Liver (tissue), 9 donors: ENCODE results near the gene GPC1. TPM values are rescaled to one million over a fixed set of nuclear protein-coding genes. Genes with fewer than 3 reads are reported as not detected.

Experiments
- DNase-seq: peaks from one replicate; pipeline ENCODE4 v3.0.0-alpha.2; 2017; ENCODE audit warnings: low spot score
- H3K27ac ChIP-seq, 2 donors: one replicate each; pipeline ENCODE4 v1.7.0; 2013; ENCODE audit warnings: inconsistent platforms in 2 of 2, low read length in 2 of 2, control low read depth in 1 of 2, low read depth in 1 of 2, mild to moderate bottlenecking in 1 of 2
- H3K27me3 ChIP-seq, 4 donors: one replicate each; pipeline versions ENCODE4 v1.6.1 to v1.7.0; 2013; ENCODE audit warnings: low read length in 3 of 4, inconsistent platforms in 1 of 4, mild to moderate bottlenecking in 1 of 4, moderate library complexity in 1 of 4; ENCODE audit not compliant: control insufficient read depth in 4 of 4, insufficient read depth in 4 of 4
- H3K36me3 ChIP-seq, 4 donors: one replicate each; pipeline versions ENCODE4 v1.6.1 to v1.7.0; 2013; ENCODE audit warnings: low read length in 3 of 4, mild to moderate bottlenecking in 3 of 4, low read depth in 1 of 4, moderate library complexity in 1 of 4; ENCODE audit not compliant: control insufficient read depth in 4 of 4, insufficient read depth in 3 of 4
- H3K4me1 ChIP-seq, 4 donors: one replicate each; pipeline versions ENCODE4 v1.6.1 to v1.7.0; 2013; ENCODE audit warnings: low read length in 3 of 4, mild to moderate bottlenecking in 3 of 4, moderate library complexity in 1 of 4; ENCODE audit not compliant: control insufficient read depth in 4 of 4, insufficient read depth in 4 of 4
- H3K4me3 ChIP-seq, 3 donors: one replicate each; pipeline versions ENCODE4 v1.6.1 to v1.7.0; 2013; ENCODE audit warnings: low read length in 3 of 3, control low read depth in 1 of 3, low read depth in 1 of 3, mild to moderate bottlenecking in 1 of 3
- H3K9ac ChIP-seq, 2 donors: one replicate each; pipeline ENCODE4 v1.7.0; 2013; ENCODE audit warnings: low read length in 2 of 2, mild to moderate bottlenecking in 2 of 2, moderate library complexity in 2 of 2, control low read depth in 1 of 2, low read depth in 1 of 2
- H3K9me3 ChIP-seq, 4 donors: one replicate each; pipeline versions ENCODE4 v1.6.1 to v1.7.0; 2013; ENCODE audit warnings: low read length in 3 of 4; ENCODE audit not compliant: control insufficient read depth in 4 of 4
- EGR1 ChIP-seq, 2 donors: IDR thresholded peaks; 2 replicates each; pipeline ENCODE4 v1.6.1; 2016 to 2018; ENCODE audit warnings: antibody characterized with exemption in 2 of 2, low read depth in 2 of 2
- FOXA2 ChIP-seq: IDR thresholded peaks from 2 replicates; pipeline ENCODE4 v1.6.1; 2016; ENCODE audit warnings: antibody characterized with exemption
- GABPA ChIP-seq, 2 donors: IDR thresholded peaks in 1 of 2; conservative IDR thresholded peaks in 1 of 2; 2 replicates each; pipeline ENCODE4 v1.6.1; 2016; ENCODE audit warnings: antibody characterized with exemption in 2 of 2, mild to moderate bottlenecking in 1 of 2, moderate library complexity in 1 of 2
- HNF4G ChIP-seq: IDR thresholded peaks from 2 replicates; pipeline ENCODE4 v1.6.1; 2016; ENCODE audit warnings: antibody characterized with exemption
- JUND ChIP-seq, 2 donors: IDR thresholded peaks; 2 replicates each; pipeline ENCODE4 v1.6.1; 2016; ENCODE audit warnings: antibody characterized with exemption in 2 of 2
- NR2F2 ChIP-seq: IDR thresholded peaks from 2 replicates; pipeline ENCODE4 v1.6.1; 2016; ENCODE audit warnings: antibody characterized with exemption
- REST ChIP-seq: IDR thresholded peaks from 2 replicates; pipeline ENCODE4 v1.6.1; 2016; ENCODE audit warnings: antibody characterized with exemption, mild to moderate bottlenecking
- SP1 ChIP-seq: IDR thresholded peaks from 2 replicates; pipeline ENCODE4 v1.6.1; 2018; ENCODE audit warnings: antibody characterized with exemption, mild to moderate bottlenecking
- TAF1 ChIP-seq: conservative IDR thresholded peaks from 2 replicates; pipeline ENCODE4 v1.6.1; 2016; ENCODE audit warnings: antibody characterized with exemption, mild to moderate bottlenecking
- YY1 ChIP-seq: IDR thresholded peaks from 2 replicates; pipeline ENCODE4 v1.6.1; 2016; ENCODE audit warnings: antibody characterized with exemption, mild to moderate bottlenecking
- ZBTB33 ChIP-seq: IDR thresholded peaks from 2 replicates; pipeline ENCODE4 v1.6.1; 2016; ENCODE audit warnings: antibody characterized with exemption
- WGBS: extraction: QIAGEN DNeasy Blood & Tissue Kit; methylation state at CpG from one replicate; pipeline ENCODE4 v1.1.7; 2013; 5-methylcytosine and 5-hydroxymethylcytosine counted together
- polyA plus RNA-seq, 2 donors: library from polyadenylated mRNA; stranded (reverse) in 1 of 2; unstranded in 1 of 2; fragments of 200-250 nt in 1 of 2; fragments of >200 nt in 1 of 2; fragmentation: Nextera tagmentation in 1 of 2; extraction: Ambion mirVana in 1 of 2; gene quantifications; one replicate each; pipeline versions ENCODE4 v1.2.1 to v1.2.3, GENCODE V29; 2013 to 2015
- total RNA-seq, 2 donors: library from RNA; depleted of rRNA; stranded (reverse); fragments of >200 nt; gene quantifications; one replicate each; pipeline ENCODE4 v1.2.3, GENCODE V29; 2014
- TF ChIP-seq, protein P1 (sequence below): IDR thresholded peaks from 2 replicates; pipeline ENCODE4 v1.6.1; 2016; ENCODE audit warnings: antibody characterized with exemption
- TF ChIP-seq, protein P2 (sequence below): fragments of 150-350 bp; IDR thresholded peaks from 2 replicates; pipeline ENCODE4 v1.5.1; 2017; ENCODE audit warnings: improper control_type of control experiment, low read depth, low read length; ENCODE audit not compliant: missing input control
- TF ChIP-seq, protein P3 (sequence below): IDR thresholded peaks from 2 replicates; pipeline ENCODE4 v1.6.1; 2016; ENCODE audit warnings: antibody characterized with exemption
- donor health status: healthy.
- donor health status: healthy.
- donor health status: healthy.
- donor health status: healthy.
- donor health status: healthy.

The GPC1 gene
- total and polyA plus RNA-seq, 4 donors, result 3.2 to 41.0 (median 9.1) TPM

DNA sequence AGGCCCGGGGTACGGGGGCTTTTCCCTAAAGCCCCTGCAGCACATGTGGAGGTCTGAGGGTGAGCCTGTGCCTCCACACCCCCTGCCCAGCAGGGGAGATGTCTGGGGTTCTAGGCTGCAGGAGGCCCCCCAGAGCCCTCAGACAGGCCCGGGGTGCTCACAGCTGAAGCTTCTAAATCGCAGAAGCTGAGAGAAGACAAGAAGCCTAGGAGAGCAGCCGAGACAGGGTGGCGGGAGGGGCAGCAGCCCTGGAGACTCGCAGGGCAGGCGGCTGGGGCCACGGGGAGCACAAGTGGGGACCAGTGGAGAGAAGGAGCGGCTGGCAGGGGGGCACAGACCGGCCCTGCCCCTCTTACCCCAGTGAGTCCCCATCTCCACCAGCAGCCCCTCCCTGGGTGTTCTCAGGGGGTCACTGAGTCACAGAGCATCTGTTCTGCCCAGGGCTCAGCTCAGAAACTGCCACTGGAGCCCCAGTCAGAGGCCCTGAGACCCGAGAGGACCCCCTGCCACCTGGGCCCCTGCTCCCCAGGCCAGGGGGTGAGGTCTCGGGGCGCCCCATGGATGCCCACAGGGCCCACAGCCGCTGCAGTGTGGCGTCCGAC, 26.1 kb downstream of the GPC1 start:
- Histone ChIP-seq H3K9me3 (no peaks in the 10 kb centered on the region), H3K27ac (no peak overlapping the region), H3K4me3 (no peak overlapping the region), H3K27me3 (no peaks in the 10 kb centered on the region), H3K4me1 (peaks cover 0 to 26% (median 12%) of the 10 kb centered on the region in 4 donors), H3K9ac (no peak overlapping the region), H3K36me3 (peaks cover 0 to 8% (median 4%) of the 10 kb centered on the region in 4 donors)
- WGBS, result 95% methylated on average over 17 of the region's 17 CpGs
- no peak for TF ChIP-seq EGR1 (IDR thresholded peaks at IDR 0.05; ENCODE audit: low read depth in 2 of 2)
- TF ChIP-seq YY1, result no peak
- TF ChIP-seq, protein P1, sequence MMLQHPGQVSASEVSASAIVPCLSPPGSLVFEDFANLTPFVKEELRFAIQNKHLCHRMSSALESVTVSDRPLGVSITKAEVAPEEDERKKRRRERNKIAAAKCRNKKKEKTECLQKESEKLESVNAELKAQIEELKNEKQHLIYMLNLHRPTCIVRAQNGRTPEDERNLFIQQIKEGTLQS, result no peak
- TF ChIP-seq TAF1, result no peak
- no peak for TF ChIP-seq HNF4G
- TF ChIP-seq, protein P2, sequence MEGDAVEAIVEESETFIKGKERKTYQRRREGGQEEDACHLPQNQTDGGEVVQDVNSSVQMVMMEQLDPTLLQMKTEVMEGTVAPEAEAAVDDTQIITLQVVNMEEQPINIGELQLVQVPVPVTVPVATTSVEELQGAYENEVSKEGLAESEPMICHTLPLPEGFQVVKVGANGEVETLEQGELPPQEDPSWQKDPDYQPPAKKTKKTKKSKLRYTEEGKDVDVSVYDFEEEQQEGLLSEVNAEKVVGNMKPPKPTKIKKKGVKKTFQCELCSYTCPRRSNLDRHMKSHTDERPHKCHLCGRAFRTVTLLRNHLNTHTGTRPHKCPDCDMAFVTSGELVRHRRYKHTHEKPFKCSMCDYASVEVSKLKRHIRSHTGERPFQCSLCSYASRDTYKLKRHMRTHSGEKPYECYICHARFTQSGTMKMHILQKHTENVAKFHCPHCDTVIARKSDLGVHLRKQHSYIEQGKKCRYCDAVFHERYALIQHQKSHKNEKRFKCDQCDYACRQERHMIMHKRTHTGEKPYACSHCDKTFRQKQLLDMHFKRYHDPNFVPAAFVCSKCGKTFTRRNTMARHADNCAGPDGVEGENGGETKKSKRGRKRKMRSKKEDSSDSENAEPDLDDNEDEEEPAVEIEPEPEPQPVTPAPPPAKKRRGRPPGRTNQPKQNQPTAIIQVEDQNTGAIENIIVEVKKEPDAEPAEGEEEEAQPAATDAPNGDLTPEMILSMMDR, result no peak
- no peak for TF ChIP-seq SP1
- TF ChIP-seq REST, result no peak
- no peak for TF ChIP-seq FOXA2
- no peak for TF ChIP-seq GABPA (IDR thresholded peaks at IDR 0.05 in 1 of 2, conservative IDR thresholded peaks at IDR 0.05 in 1 of 2)
- TF ChIP-seq, protein P3, sequence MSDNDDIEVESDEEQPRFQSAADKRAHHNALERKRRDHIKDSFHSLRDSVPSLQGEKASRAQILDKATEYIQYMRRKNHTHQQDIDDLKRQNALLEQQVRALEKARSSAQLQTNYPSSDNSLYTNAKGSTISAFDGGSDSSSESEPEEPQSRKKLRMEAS, result no peak
- TF ChIP-seq ZBTB33, result no peak
- no peak for TF ChIP-seq JUND (IDR thresholded peaks at IDR 0.05)
- no peak for DNase-seq

DNA sequence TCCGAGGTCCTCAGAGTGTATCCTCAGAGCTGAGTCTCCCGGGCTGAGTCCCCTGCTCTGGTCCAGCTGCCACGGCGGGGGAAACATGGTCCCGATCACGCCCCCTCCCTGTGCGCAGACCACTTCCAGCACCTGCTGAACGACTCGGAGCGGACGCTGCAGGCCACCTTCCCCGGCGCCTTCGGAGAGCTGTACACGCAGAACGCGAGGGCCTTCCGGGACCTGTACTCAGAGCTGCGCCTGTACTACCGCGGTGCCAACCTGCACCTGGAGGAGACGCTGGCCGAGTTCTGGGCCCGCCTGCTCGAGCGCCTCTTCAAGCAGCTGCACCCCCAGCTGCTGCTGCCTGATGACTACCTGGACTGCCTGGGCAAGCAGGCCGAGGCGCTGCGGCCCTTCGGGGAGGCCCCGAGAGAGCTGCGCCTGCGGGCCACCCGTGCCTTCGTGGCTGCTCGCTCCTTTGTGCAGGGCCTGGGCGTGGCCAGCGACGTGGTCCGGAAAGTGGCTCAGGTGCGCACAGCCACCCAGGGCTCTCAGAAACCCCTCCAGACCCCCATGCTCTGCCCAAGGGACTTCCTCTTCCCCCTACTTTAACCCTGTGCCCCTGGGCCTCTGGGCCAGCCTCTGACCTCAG, 26.7 kb downstream of the GPC1 start:
- no peak for DNase-seq
- Histone ChIP-seq H3K36me3 (peaks cover 0 to 8% (median 4%) of the 10 kb centered on the region in 4 donors), H3K9ac (no peak overlapping the region)

More for the DNA sequence above, 26.7 kb downstream of the GPC1 start:
- no peak for TF ChIP-seq NR2F2
- TF ChIP-seq, protein P1, result no peak
- no peak for TF ChIP-seq YY1
- 97% methylated on average over 41 of the region's 41 CpGs for WGBS
- no peak overlapping the region for H3K4me3 ChIP-seq
- no peaks in the 10 kb centered on the region for H3K27me3 ChIP-seq
- H3K27ac ChIP-seq, result no peak overlapping the region
- peaks cover 0 to 20% (median 11%) of the 10 kb centered on the region in 4 donors for H3K4me1 ChIP-seq
- H3K9me3 ChIP-seq, result no peaks in the 10 kb centered on the region
